Stimulated activated CD8-positive, alpha-beta memory T cell treated with anti-CD3 and anti-CD28 coated beads, Interleukin-4, amount 100 ng/mL, for 4 hours (primary cell): ENCODE measurements around the gene SOX18.

ENCODE experiments used
- DNase-seq, 2 donors: peaks; one replicate each; pipeline ENCODE4 v3.0.0-alpha.2; 2020; ENCODE audit warnings: low read depth in 2 of 2, low spot score in 1 of 2

Gene SOX18

GRCh38 chr20:64069209-64069613, 19.8 kb upstream of the SOX18 start:
- DNase-seq, result no peak

- no peak for DNase-seq
Observed at GRCh38 chr20:64068386-64069208, 19.2 kb upstream of the SOX18 start.

- no peak for DNase-seq
Observed at GRCh38 chr20:64067733-64068307, 18.4 kb upstream of the SOX18 start.

GRCh38 chr20:64067005-64067632, 17.7 kb upstream of the SOX18 start:
- DNase-seq, result no peak

- DNase-seq, result peak in 1 of 2 donors; percentile 23
Observed at GRCh38 chr20:64065974-64066343, 16.5 kb upstream of the SOX18 start.

- no peak for DNase-seq
Observed at GRCh38 chr20:64065062-64065973, 15.9 kb upstream of the SOX18 start.

- DNase-seq, result no peak
Observed at GRCh38 chr20:64064145-64064698, 14.8 kb upstream of the SOX18 start.

- no peak for DNase-seq
Observed at GRCh38 chr20:64063389-64064144, 14.1 kb upstream of the SOX18 start.

GRCh38 chr20:64062596-64063388, 13.4 kb upstream of the SOX18 start, which contains the start of gene TCEA2:
Gene TCEA2, plus strand, starts transcription at chr20:64063198. Its CDS starts 115 bp downstream, at chr20:64063313.
- DNase-seq, result peak; percentile 82 to 92

- DNase-seq, result no peak
Observed at GRCh38 chr20:64062276-64062595, 12.8 kb upstream of the SOX18 start.

- no peak for DNase-seq
Observed at GRCh38 chr20:64058536-64058935, 9.1 kb upstream of the SOX18 start.

- DNase-seq, result peak; percentile 57 to 71
Observed at GRCh38 chr20:64057628-64058498, 8.4 kb upstream of the SOX18 start.

GRCh38 chr20:64056889-64057627, 7.6 kb upstream of the SOX18 start:
- no peak for DNase-seq

GRCh38 chr20:64056639-64056888, 7.1 kb upstream of the SOX18 start:
- no peak for DNase-seq

GRCh38 chr20:64055893-64056638, 6.6 kb upstream of the SOX18 start:
- no peak for DNase-seq

- DNase-seq, result no peak
Observed at GRCh38 chr20:64055396-64055892, 6.0 kb upstream of the SOX18 start.
